SK-N-SH (cell line): Measurements from ENCODE around the gene SURF6.
A peak's percentile ranks its signal among the peaks of the same experiment; 100 is the strongest.

Experiments
- EZH2phosphoT487 ChIP-seq: fragments of 200-600 bp; sonication (generic); IDR thresholded peaks from 2 replicates; pipeline ENCODE4 v1.6.1; 2017; ENCODE audit warnings: low read depth, mixed run types, mild to moderate bottlenecking, antibody characterized with exemption, moderate library complexity, borderline replicate concordance
- FOSL2 ChIP-seq: IDR thresholded peaks from 2 replicates; pipeline ENCODE4 v1.4.0; 2012; ENCODE audit warnings: low read depth, mild to moderate bottlenecking, moderate library complexity, borderline replicate concordance
- MXI1 ChIP-seq: IDR thresholded peaks from 2 replicates; pipeline ENCODE4 v1.6.1; 2012; ENCODE audit warnings: mild to moderate bottlenecking, low read depth, low read length, improper control_type of control experiment
- RFX5 ChIP-seq: IDR thresholded peaks from 2 replicates; pipeline ENCODE4 v1.6.1; 2012; ENCODE audit warnings: mild to moderate bottlenecking, improper control_type of control experiment, low read length
- SMC3 ChIP-seq: IDR thresholded peaks from 2 replicates; pipeline ENCODE4 v1.6.1; 2012; ENCODE audit warnings: low read depth, low read length, improper control_type of control experiment
- TF ChIP-seq, protein P1 (sequence below): fragments of 200-600 bp; sonication (generic); IDR thresholded peaks from 2 replicates; pipeline ENCODE4 v1.6.1; 2017; ENCODE audit warnings: antibody characterized with exemption, mild to moderate bottlenecking, moderate library complexity
- TF ChIP-seq, protein P2 (sequence below): IDR thresholded peaks from 2 replicates; pipeline ENCODE4 v1.6.1; 2012; ENCODE audit warnings: mild to moderate bottlenecking, low read depth, low read length, moderate library complexity

DNA sequence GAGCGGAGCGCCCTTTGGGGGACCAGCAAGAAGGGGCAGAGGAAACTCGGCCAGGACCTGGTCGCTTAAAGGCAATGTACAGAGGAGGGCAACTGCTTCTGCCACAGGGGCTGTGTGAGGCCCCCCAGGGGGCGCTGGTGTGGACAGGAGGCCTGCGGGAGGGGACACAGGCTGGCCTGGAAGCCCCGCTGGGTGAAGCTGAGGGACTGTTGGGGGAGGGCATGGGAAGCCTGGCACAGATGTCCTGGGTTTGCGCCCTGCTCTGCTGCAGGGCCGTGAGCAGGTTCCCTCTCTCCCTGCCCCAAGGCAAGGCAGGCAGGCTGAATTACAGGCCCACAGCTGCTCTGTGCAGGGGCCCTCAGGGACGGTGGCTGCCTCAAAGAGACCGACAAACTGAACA, 6.6 kb upstream of the SURF6 start:
- TF ChIP-seq EZH2phosphoT487 (no peak), SMC3 (no peak), RFX5 (no peak), FOSL2 (no peak), MXI1 (no peak)
- TF ChIP-seq, protein P1, sequence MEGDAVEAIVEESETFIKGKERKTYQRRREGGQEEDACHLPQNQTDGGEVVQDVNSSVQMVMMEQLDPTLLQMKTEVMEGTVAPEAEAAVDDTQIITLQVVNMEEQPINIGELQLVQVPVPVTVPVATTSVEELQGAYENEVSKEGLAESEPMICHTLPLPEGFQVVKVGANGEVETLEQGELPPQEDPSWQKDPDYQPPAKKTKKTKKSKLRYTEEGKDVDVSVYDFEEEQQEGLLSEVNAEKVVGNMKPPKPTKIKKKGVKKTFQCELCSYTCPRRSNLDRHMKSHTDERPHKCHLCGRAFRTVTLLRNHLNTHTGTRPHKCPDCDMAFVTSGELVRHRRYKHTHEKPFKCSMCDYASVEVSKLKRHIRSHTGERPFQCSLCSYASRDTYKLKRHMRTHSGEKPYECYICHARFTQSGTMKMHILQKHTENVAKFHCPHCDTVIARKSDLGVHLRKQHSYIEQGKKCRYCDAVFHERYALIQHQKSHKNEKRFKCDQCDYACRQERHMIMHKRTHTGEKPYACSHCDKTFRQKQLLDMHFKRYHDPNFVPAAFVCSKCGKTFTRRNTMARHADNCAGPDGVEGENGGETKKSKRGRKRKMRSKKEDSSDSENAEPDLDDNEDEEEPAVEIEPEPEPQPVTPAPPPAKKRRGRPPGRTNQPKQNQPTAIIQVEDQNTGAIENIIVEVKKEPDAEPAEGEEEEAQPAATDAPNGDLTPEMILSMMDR: peak; percentile 33
- TF ChIP-seq, protein P2, sequence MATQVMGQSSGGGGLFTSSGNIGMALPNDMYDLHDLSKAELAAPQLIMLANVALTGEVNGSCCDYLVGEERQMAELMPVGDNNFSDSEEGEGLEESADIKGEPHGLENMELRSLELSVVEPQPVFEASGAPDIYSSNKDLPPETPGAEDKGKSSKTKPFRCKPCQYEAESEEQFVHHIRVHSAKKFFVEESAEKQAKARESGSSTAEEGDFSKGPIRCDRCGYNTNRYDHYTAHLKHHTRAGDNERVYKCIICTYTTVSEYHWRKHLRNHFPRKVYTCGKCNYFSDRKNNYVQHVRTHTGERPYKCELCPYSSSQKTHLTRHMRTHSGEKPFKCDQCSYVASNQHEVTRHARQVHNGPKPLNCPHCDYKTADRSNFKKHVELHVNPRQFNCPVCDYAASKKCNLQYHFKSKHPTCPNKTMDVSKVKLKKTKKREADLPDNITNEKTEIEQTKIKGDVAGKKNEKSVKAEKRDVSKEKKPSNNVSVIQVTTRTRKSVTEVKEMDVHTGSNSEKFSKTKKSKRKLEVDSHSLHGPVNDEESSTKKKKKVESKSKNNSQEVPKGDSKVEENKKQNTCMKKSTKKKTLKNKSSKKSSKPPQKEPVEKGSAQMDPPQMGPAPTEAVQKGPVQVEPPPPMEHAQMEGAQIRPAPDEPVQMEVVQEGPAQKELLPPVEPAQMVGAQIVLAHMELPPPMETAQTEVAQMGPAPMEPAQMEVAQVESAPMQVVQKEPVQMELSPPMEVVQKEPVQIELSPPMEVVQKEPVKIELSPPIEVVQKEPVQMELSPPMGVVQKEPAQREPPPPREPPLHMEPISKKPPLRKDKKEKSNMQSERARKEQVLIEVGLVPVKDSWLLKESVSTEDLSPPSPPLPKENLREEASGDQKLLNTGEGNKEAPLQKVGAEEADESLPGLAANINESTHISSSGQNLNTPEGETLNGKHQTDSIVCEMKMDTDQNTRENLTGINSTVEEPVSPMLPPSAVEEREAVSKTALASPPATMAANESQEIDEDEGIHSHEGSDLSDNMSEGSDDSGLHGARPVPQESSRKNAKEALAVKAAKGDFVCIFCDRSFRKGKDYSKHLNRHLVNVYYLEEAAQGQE: no peak
